Stimulated activated CD4-positive, alpha-beta T cell treated with anti-CD3 and anti-CD28 coated beads, Interleukin-4, amount 100 ng/mL, for 4 hours (primary cell): ENCODE results near the gene RAVER2.
"Not testable (repeated sequence)": the region's sequence is repeated elsewhere in the genome, so short reads cannot be mapped to it uniquely, and the experiment has no call there.

ENCODE experiments used
- DNase-seq, 2 experiments: peaks; one replicate each; pipeline ENCODE4 v3.0.0-alpha.2; 2020

Gene RAVER2

GRCh38 chr1:64750092-64750491 is 5.2 kb downstream of the RAVER2 start:
- DNase-seq, result no peak

GRCh38 chr1:64750875-64751274 is 6.0 kb downstream of the RAVER2 start:
- no peak for DNase-seq

- no peak for DNase-seq
Measured at GRCh38 chr1:64754173-64754572, 9.3 kb downstream of the RAVER2 start.

- DNase-seq, result no peak
Measured at GRCh38 chr1:64755361-64755760, 10.5 kb downstream of the RAVER2 start.

- DNase-seq, result no peak
Measured at GRCh38 chr1:64756770-64757169, 11.9 kb downstream of the RAVER2 start.

- no peak for DNase-seq
Measured at GRCh38 chr1:64757213-64757612, 12.3 kb downstream of the RAVER2 start.

- no peak for DNase-seq
Measured at GRCh38 chr1:64758233-64758632, 13.4 kb downstream of the RAVER2 start.

- no peak for DNase-seq
Measured at GRCh38 chr1:64759968-64760367, 15.1 kb downstream of the RAVER2 start.

GRCh38 chr1:64765012-64765411 is 20.1 kb downstream of the RAVER2 start:
- no peak for DNase-seq

GRCh38 chr1:64765826-64766225 is 21.0 kb downstream of the RAVER2 start:
- DNase-seq, result no peak

- no peak for DNase-seq
Measured at GRCh38 chr1:64766429-64766828, 21.6 kb downstream of the RAVER2 start.

- DNase-seq, result no peak
Measured at GRCh38 chr1:64769482-64769881, 24.6 kb downstream of the RAVER2 start.

GRCh38 chr1:64769971-64770370 is 25.1 kb downstream of the RAVER2 start:
- DNase-seq, result no peak

GRCh38 chr1:64773306-64773705 is 28.4 kb downstream of the RAVER2 start:
- DNase-seq, result not testable (repeated sequence)

- no peak for DNase-seq
Measured at GRCh38 chr1:64775113-64775512, 30.2 kb downstream of the RAVER2 start.

- DNase-seq, result not testable (repeated sequence)
Measured at GRCh38 chr1:64782044-64782443, 37.2 kb downstream of the RAVER2 start.

GRCh38 chr1:64782848-64783247 is 38.0 kb downstream of the RAVER2 start:
- not testable (repeated sequence) for DNase-seq

- no peak for DNase-seq
Measured at GRCh38 chr1:64790832-64791487, 46.1 kb downstream of the RAVER2 start.

GRCh38 chr1:64798872-64799271 is 54.0 kb downstream of the RAVER2 start:
- DNase-seq, result no peak

- DNase-seq, result no peak
Measured at GRCh38 chr1:64801851-64802523, 57.1 kb downstream of the RAVER2 start.

GRCh38 chr1:64809309-64809708 is 64.4 kb downstream of the RAVER2 start:
- DNase-seq, result no peak

GRCh38 chr1:64810001-64810400 is 65.1 kb downstream of the RAVER2 start:
- DNase-seq, result no peak

- no peak for DNase-seq
Measured at GRCh38 chr1:64811131-64811530, 66.3 kb downstream of the RAVER2 start.

GRCh38 chr1:64814427-64814826 is 69.6 kb downstream of the RAVER2 start:
- DNase-seq, result no peak

GRCh38 chr1:64817364-64817763 is 72.5 kb downstream of the RAVER2 start:
- DNase-seq, result not testable (repeated sequence)
